Stimulated activated CD4-positive, alpha-beta T cell treated with anti-CD3 and anti-CD28 coated beads, Interleukin-4, amount 100 ng/mL, for 4 hours (primary cell): ENCODE measurements around the gene CDH24.

ENCODE experiments used
- DNase-seq, 2 experiments: peaks; one replicate each; pipeline ENCODE4 v3.0.0-alpha.2; 2020

Gene CDH24

GRCh38 chr14:23090254-23090636 is 32.9 kb upstream of the CDH24 start:
- no peak for DNase-seq

- DNase-seq, result no peak
Measured at GRCh38 chr14:23089498-23090253, 32.4 kb upstream of the CDH24 start.

- no peak for DNase-seq
Measured at GRCh38 chr14:23086565-23086964, 29.2 kb upstream of the CDH24 start.

- no peak for DNase-seq
Measured at GRCh38 chr14:23085458-23085857, 28.1 kb upstream of the CDH24 start.

- no peak for DNase-seq
Measured at GRCh38 chr14:23080474-23080873, 23.2 kb upstream of the CDH24 start.

- no peak for DNase-seq
Measured at GRCh38 chr14:23079716-23080115, 22.4 kb upstream of the CDH24 start.

GRCh38 chr14:23078692-23079116 is 21.4 kb upstream of the CDH24 start:
- no peak for DNase-seq

GRCh38 chr14:23077962-23078361 is 20.6 kb upstream of the CDH24 start:
- DNase-seq, result no peak

- no peak for DNase-seq
Measured at GRCh38 chr14:23076785-23077408, 19.6 kb upstream of the CDH24 start.

- DNase-seq, result no peak
Measured at GRCh38 chr14:23074906-23075305, 17.6 kb upstream of the CDH24 start.

GRCh38 chr14:23071921-23072539 is 14.7 kb upstream of the CDH24 start:
- DNase-seq, result no peak

GRCh38 chr14:23071244-23071920 is 14.1 kb upstream of the CDH24 start:
- peak; percentile 70 to 77 for DNase-seq

GRCh38 chr14:23070262-23071129 is 13.2 kb upstream of the CDH24 start:
- no peak for DNase-seq

GRCh38 chr14:23069413-23069806 is 12.1 kb upstream of the CDH24 start:
- no peak for DNase-seq

- peak; percentile 48 to 68 for DNase-seq
Measured at GRCh38 chr14:23068789-23069412, 11.6 kb upstream of the CDH24 start.

- DNase-seq, result no peak
Measured at GRCh38 chr14:23067847-23068788, 10.8 kb upstream of the CDH24 start.

GRCh38 chr14:23066855-23067744 is 9.8 kb upstream of the CDH24 start:
- no peak for DNase-seq

- no peak for DNase-seq
Measured at GRCh38 chr14:23066368-23066767, 9.0 kb upstream of the CDH24 start.

- DNase-seq, result no peak
Measured at GRCh38 chr14:23063601-23064000, 6.3 kb upstream of the CDH24 start.

- DNase-seq, result no peak
Measured at GRCh38 chr14:23062002-23062401, 4.7 kb upstream of the CDH24 start.
